OCI-LY3 (cell line): Measurements from ENCODE around the gene NXPE1.

Experiments used
- CTCF ChIP-seq: fragments of 200-600, 300-600 bp; sonication (generic); IDR thresholded peaks from 2 replicates; pipeline ENCODE4 v1.5.1; 2014; ENCODE audit warnings: antibody characterized with exemption, low read length, low read depth
- EZH2phosphoT487 ChIP-seq: fragments of 200-600 bp; shearing (Covaris generic); IDR thresholded peaks from 2 replicates; pipeline ENCODE4 v1.6.1; 2018; ENCODE audit warnings: antibody characterized with exemption, mixed run types, low read depth

GRCh38 chr11:114563077-114563476, 3.4 kb upstream of the NXPE1 start:
- no peak for TF ChIP-seq CTCF
- no peak for TF ChIP-seq EZH2phosphoT487
